Stimulated activated CD8-positive, alpha-beta memory T cell treated with anti-CD3 and anti-CD28 coated beads, Interleukin-7, amount 100 ng/mL, for 24 hours (primary cell): Measurements from ENCODE around the gene EVC.
"Not testable (repeated sequence)": the region's sequence is repeated elsewhere in the genome, so short reads cannot be mapped to it uniquely, and the experiment has no call there.

Experiments
- DNase-seq: peaks from one replicate; pipeline ENCODE4 v3.0.0-alpha.2; 2020; ENCODE audit warnings: low read depth

Gene EVC

DNA sequence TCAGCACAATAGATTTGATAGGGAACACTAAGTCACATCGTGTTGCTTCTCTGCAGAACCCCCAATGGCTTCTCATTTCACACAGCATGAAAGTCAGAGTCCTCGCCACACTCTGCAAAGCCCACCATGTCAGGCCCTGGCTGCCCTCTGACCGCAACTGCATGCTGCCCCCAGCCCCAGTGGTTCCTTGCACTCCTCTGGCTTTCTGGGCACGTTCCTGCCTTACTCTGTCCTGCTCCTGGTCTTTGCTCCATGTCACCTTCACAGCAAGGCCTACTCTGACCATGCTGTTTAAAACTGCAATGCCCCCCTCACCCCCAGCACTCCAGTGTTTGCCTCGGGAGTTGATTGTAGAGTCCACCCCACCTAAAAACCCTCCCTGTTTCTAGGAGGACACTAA lies 78.1 kb downstream of the EVC start:
- DNase-seq: no peak

- no peak for DNase-seq
Observed at GRCh38 chr4:5790546-5790857, 79.5 kb downstream of the EVC start.

- DNase-seq: no peak
Observed at GRCh38 chr4:5791654-5792053, 80.7 kb downstream of the EVC start.

DNA sequence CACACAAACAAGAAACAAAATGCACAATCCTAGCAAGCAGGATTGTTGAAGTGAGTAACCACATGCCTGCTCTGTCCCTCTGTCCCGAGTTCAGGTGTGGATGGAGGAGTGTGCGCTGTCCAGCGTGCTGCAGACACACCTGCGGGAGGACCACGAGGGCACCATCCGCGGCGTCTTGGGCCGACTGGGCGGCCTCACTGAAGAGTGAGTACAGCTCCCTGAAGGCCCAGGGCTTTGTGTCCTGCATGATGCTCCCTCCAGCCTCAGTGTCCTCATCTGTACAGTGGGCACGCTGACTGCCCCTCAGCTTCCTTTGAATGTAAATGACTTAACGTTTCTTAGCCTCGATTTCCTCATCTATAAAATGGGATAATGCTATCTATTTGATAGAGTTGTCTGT lies 82.5 kb downstream of the EVC start:
- DNase-seq: no peak

- DNase-seq: no peak
Observed at GRCh38 chr4:5795580-5795979, 84.6 kb downstream of the EVC start.

DNA sequence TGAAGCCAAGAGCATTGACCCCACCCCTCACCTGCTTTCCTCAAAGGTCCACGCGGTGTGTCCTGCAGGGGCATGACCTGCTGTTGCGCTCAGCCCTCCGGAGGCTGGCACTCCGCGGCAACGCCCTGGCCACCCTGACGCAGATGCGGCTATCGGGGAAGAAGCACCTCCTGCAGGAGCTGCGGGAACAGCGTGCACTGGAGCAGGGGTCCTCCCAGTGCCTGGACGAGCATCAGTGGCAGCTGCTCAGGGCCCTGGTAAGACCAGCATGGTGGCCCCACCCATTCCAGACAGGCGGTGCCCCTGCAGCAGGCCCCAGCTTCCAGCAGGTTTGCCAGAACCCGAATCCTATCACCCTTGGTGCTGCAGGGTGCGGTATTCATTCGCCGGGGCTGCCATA lies 86.0 kb downstream of the EVC start:
- no peak for DNase-seq

GRCh38 chr4:5797866-5798265 lies 86.9 kb downstream of the EVC start:
- DNase-seq: no peak

DNA sequence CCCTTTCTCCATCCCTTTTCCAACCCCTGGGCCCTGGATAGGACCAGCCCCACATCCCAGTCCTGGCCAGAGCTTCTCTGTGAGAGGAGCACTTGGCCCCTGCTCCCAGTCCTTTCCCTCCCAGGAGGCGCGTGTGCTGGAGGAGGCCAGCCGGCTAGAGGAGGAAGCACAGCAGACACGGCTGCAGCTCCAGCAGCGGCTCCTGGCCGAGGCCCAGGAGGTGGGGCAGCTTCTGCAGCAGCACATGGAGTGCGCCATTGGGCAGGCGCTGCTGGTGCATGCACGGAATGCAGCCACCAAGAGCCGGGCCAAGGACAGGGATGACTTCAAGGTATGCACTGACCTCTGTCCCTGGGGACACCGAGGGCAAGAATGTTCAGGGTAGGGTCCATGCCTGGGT lies 87.5 kb downstream of the EVC start:
- no peak for DNase-seq

DNA sequence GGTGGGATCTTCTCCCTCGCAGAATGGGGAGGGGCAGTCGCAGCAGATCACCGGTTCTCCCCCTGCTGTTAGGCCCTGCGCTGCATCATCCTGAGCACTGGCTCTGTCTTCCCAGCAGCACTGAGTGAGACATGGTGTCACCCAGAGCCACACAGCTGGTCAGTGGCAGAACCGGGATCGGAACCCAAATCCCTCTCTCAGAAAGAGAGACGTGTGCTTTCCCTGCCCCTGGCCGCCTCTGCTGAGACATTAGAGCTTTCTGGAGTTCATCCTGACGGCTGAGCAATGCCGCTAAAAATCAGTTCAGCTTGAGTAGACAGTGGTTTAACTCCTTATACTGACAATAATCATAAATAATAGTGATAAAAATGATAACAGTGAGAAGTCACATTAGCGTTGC lies 87.9 kb downstream of the EVC start:
- DNase-seq: no peak

- no peak for DNase-seq
Observed at GRCh38 chr4:5799406-5799805, 88.4 kb downstream of the EVC start.

DNA sequence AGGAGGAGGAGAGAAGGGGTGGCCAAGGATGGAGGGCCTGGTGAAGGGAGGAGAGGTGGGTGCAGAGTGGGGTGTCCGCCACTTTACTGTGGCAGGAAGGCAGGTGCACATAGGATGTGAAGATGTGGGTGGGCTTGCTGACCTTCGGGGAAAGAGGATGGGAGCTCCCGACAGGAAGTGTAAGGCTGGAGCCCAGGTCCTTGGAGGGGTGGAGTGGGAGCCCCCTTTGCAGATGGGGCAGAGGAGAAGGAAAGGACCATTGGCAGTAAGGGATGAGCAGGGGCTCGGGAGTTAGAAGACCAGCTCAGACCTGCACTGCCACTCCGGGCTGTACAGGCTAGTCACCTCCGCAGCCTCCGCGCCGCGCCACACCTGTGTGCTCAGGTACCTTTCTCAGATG lies 89.5 kb downstream of the EVC start:
- DNase-seq: no peak

DNA sequence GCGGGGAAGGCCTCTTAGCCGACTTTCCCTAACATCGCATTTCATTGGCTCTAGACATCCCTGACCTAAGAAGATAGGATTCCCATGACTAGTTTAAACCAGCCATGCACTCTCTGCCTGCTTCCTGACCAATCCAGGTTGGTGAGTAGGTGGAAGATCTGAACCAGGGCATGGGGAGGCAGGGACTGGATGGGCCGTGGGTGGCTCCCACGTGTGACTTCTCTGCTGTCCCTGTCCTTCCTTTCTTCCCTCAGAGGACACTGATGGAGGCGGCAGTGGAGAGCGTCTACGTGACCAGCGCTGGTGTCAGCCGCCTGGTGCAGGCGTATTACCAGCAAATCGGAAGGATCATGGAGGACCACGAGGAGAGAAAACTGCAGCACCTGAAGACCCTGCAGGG lies 90.7 kb downstream of the EVC start:
- DNase-seq: no peak

DNA sequence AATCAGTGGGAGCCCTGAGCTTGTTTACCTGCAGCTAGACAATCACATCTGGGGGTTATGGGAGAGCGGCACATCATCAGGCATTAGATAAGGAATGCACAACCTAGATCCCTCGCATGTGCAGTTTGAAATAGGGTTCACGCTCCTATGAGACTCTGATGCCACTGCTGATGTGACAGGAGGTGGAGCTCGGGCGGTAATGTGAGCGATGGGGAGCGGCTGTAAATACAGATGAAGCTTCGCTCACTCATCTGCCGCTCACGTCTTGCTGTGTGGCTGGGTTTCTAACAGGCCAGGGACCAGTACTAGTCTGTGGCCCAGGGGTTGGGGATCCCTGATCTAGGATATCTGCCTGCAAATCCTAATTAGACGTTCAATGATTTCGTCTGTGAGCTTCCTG lies 91.6 kb downstream of the EVC start:
- DNase-seq: no peak

GRCh38 chr4:5804656-5805055 lies 93.7 kb downstream of the EVC start:
- DNase-seq: no peak

DNA sequence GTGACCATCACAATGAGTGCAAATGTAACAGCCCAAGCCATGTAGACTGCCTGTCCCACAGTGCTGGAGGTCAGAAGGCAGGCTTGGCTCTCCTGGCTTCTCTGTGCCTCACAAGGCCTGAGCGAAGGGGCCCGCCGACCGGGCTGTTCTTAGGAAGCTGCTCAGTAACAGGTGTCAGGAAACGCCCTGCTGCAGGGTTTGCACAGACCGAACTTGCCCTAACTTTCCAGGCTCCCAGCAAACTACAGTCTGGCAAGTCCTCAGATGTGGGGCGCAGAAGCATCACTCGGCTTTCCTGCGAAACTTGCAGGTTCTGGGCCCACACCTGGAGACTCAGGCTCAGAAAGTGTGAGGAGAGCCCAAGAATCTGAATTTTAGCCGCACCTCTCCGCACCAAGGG lies 94.3 kb downstream of the EVC start:
- DNase-seq: no peak

DNA sequence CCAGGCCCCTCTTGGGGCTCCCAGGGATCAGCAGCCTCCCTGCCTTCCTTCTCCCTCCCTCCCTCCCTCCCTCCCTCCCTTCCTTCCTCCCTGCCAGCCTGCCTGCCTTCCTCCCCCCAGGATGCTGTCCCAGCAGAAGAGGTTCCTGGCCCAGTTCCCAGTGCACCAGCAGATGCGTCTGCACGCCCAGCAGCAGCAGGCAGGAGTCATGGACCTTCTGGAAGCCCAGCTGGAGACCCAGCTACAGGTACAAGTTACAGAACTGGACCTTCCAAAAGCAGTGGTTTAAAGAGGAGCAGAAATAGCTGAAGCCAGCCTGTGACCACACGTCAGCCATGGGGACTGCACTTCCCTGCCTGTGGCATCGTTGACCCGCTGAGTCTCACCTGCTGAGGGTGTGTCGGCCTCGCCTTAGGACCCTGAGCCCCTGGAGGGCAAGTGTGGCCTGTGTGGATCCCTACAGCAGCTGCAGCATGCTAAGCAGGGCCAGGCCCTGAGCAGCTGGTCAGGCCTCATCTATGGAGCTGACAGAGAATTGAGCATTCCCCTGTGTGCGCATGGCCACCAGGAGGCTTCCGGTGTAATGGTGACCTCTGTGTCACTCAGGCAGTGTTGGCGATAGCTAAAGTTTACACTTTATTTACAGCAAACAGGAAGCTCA lies 97.2 kb downstream of the EVC start:
- DNase-seq: no peak

- no peak for DNase-seq
Observed at GRCh38 chr4:5809216-5809776, 98.3 kb downstream of the EVC start.

DNA sequence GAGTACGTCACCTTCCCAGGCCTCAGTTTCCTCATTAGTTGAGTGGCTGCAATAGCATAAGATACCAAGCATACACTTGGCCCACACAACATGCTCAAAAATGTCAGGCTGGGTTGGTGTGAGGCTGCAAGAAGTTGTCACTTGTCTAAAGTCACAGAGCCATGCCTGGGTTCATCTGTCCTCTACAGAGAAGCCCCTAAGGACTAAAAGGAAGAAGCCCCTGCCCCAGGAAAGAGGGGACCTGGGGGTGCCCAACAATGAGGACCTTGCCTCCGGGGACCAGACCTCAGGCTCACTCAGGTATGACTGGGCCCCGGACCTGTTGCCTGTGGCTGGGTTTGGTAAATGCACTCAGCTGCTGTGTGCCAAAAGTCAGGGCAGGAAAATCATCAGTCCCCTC lies 99.2 kb downstream of the EVC start:
- DNase-seq: no peak

GRCh38 chr4:5810770-5811430 lies 99.9 kb downstream of the EVC start:
- no peak for DNase-seq

DNA sequence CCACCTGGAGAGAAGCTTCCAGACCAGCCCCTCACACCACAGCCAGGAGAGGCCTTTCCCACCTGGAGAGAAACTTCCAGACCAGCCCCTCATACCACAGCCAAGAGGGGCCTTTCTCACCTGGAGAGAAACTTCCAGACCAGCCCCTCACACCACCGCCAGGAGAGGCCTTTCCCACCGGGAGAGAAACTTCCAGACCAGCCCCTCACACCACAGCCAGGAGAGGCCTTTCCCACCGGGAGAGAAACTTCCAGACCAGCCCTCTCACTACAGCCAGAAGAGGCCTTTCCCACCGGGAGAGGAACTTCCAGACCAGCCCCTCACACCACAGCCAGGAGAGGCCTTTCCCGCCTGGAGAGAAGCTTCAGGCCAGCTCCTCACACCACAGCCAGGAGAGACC lies 101.1 kb downstream of the EVC start:
- DNase-seq: not testable (repeated sequence)

- no peak for DNase-seq
Observed at GRCh38 chr4:5812506-5813229, 101.7 kb downstream of the EVC start.

GRCh38 chr4:5813882-5814255 lies 102.9 kb downstream of the EVC start:
- DNase-seq: no peak

- DNase-seq: no peak
Observed at GRCh38 chr4:5814421-5814820, 103.4 kb downstream of the EVC start.

GRCh38 chr4:5815641-5816040 lies 104.6 kb downstream of the EVC start:
- DNase-seq: no peak
